KMS-11 (cell line): ENCODE data around the gene LPP.
"Not testable (repeated sequence)": the region's sequence is repeated elsewhere in the genome, so short reads cannot be mapped to it uniquely, and the experiment has no call there.

Source experiments
- H2AFZ ChIP-seq: fragments of 200-600 bp; sonication (generic); 2 replicates; pipeline ENCODE4 v1.6.1; 2016; ENCODE audit warnings: antibody characterized with exemption, mixed run types, low read depth
- H3K27ac ChIP-seq: fragments of 200-600 bp; sonication (generic); 2 replicates; pipeline ENCODE4 v1.6.1; 2016; ENCODE audit warnings: mild to moderate bottlenecking, mixed run types
- H3K27me3 ChIP-seq: fragments of 200-600 bp; sonication (generic); 2 replicates; pipeline ENCODE4 v1.6.1; 2017; ENCODE audit warnings: mild to moderate bottlenecking, low read depth, mixed run types, moderate library complexity; ENCODE audit not compliant: insufficient read depth
- H3K36me3 ChIP-seq: fragments of 200-600 bp; sonication (generic); 2 replicates; pipeline ENCODE4 v1.6.1; 2017; ENCODE audit warnings: mild to moderate bottlenecking, mixed run types; ENCODE audit not compliant: insufficient read depth
- H3K4me1 ChIP-seq: fragments of 200-600 bp; sonication (generic); 2 replicates; pipeline ENCODE4 v1.6.1; 2016; ENCODE audit warnings: mild to moderate bottlenecking, low read depth, mixed run types; ENCODE audit not compliant: poor library complexity, severe bottlenecking
- H3K4me2 ChIP-seq: fragments of 200-600 bp; sonication (generic); 2 replicates; pipeline ENCODE4 v1.7.0; 2016; ENCODE audit warnings: mild to moderate bottlenecking, mixed run types
- H3K4me3 ChIP-seq: fragments of 200-600 bp; sonication (generic); IDR thresholded peaks from 2 replicates; pipeline ENCODE4 v1.6.1; 2017; ENCODE audit warnings: low read depth, low read length, mixed read lengths; ENCODE audit not compliant: insufficient read depth
- H3K79me2 ChIP-seq: fragments of 200-600 bp; sonication (generic); 2 replicates; pipeline ENCODE4 v1.6.1; 2016; ENCODE audit warnings: low read depth, mixed run types; ENCODE audit not compliant: insufficient read depth
- H3K9ac ChIP-seq: fragments of 200-600 bp; sonication (generic); 2 replicates; pipeline ENCODE4 v1.6.1; 2016; ENCODE audit warnings: mild to moderate bottlenecking, mixed run types
- H4K20me1 ChIP-seq: fragments of 200-600 bp; sonication (generic); 2 replicates; pipeline ENCODE4 v1.6.1; 2016; ENCODE audit warnings: mild to moderate bottlenecking, mixed run types; ENCODE audit not compliant: insufficient read depth
- CTCF ChIP-seq: fragments of 200-600 bp; sonication (generic); conservative IDR thresholded peaks from 2 replicates; pipeline ENCODE4 v1.6.1; 2017; ENCODE audit warnings: low read depth, mild to moderate bottlenecking, antibody characterized with exemption, low read length, moderate library complexity, mixed read lengths

LPP gene

GRCh38 chr3:188440340-188440972, 286.5 kb downstream of the LPP start:
- no peak overlapping the region for H3K27ac ChIP-seq
- H4K20me1 ChIP-seq, result no peaks in the 10 kb centered on the region
- H2AFZ ChIP-seq, result no peak overlapping the region
- TF ChIP-seq CTCF, result no peak
- no peaks in the 10 kb centered on the region for H3K79me2 ChIP-seq
- H3K4me2 ChIP-seq, result no peak overlapping the region
- H3K9ac ChIP-seq, result no peak overlapping the region
- peaks cover 2% of the 10 kb centered on the region for H3K4me1 ChIP-seq
- no peaks in the 10 kb centered on the region for H3K36me3 ChIP-seq
- H3K27me3 ChIP-seq, result peaks cover 20% of the 10 kb centered on the region
- H3K4me3 ChIP-seq, result no peak overlapping the region

- H3K9ac ChIP-seq, result no peak overlapping the region
- no peaks in the 10 kb centered on the region for H3K36me3 ChIP-seq
- H3K4me2 ChIP-seq, result no peak overlapping the region
- no peaks in the 10 kb centered on the region for H3K79me2 ChIP-seq
- H4K20me1 ChIP-seq, result no peaks in the 10 kb centered on the region
- peaks cover 20% of the 10 kb centered on the region for H3K27me3 ChIP-seq
- no peak for TF ChIP-seq CTCF
- peaks cover 22% of the 10 kb centered on the region for H3K4me1 ChIP-seq
- no peak overlapping the region for H3K27ac ChIP-seq
- H3K4me3 ChIP-seq, result no peak overlapping the region
- H2AFZ ChIP-seq, result no peak overlapping the region
Measured at GRCh38 chr3:188442430-188442829, 288.5 kb downstream of the LPP start.

GRCh38 chr3:188445175-188445574, 291.2 kb downstream of the LPP start:
- Histone ChIP-seq H3K27me3 (peaks cover 25% of the 10 kb centered on the region), H3K4me1 (peaks cover 27% of the 10 kb centered on the region), H3K4me2 (peak overlapping the region; percentile 56; the same call in 1 of the 2 replicates)
- not testable (repeated sequence) for H3K9ac ChIP-seq, H3K27ac ChIP-seq, H3K79me2 ChIP-seq, H2AFZ ChIP-seq, H3K36me3 ChIP-seq, H3K4me3 ChIP-seq, H4K20me1 ChIP-seq

- no peaks in the 10 kb centered on the region for H4K20me1 ChIP-seq
- no peaks in the 10 kb centered on the region for H3K79me2 ChIP-seq
- no peak overlapping the region for H3K27ac ChIP-seq
- H3K4me3 ChIP-seq, result no peak overlapping the region
- peaks cover 25% of the 10 kb centered on the region for H3K27me3 ChIP-seq
- no peaks in the 10 kb centered on the region for H3K36me3 ChIP-seq
- peaks cover 27% of the 10 kb centered on the region for H3K4me1 ChIP-seq
- no peak for TF ChIP-seq CTCF
- no peak overlapping the region for H2AFZ ChIP-seq
- H3K4me2 ChIP-seq, result peak overlapping the region; percentile 56
- H3K9ac ChIP-seq, result no peak overlapping the region
Measured at GRCh38 chr3:188446014-188446413, 292.1 kb downstream of the LPP start.

- Histone ChIP-seq H3K4me2 (peak overlapping the region; percentile 56), H3K4me3 (peak overlapping the region; percentile 7), H2AFZ (no peak overlapping the region), H3K36me3 (no peaks in the 10 kb centered on the region), H4K20me1 (no peaks in the 10 kb centered on the region), H3K9ac (no peak overlapping the region), H3K27me3 (peaks cover 25% of the 10 kb centered on the region), H3K79me2 (no peaks in the 10 kb centered on the region), H3K4me1 (peaks cover 27% of the 10 kb centered on the region), H3K27ac (no peak overlapping the region)
- no peak for TF ChIP-seq CTCF
Measured at GRCh38 chr3:188446766-188447165, 292.8 kb downstream of the LPP start.
